NCI-H2171 (cell line): Measurements from ENCODE around the gene RABGAP1L.

Experiments used
- DNase-seq: peaks from one replicate; lab custom pipeline; 2025; lab: John Stamatoyannopoulos, UW

Gene RABGAP1L

GRCh38 chr1:174198202-174198601 is 38.9 kb downstream of the RABGAP1L start:
- DNase-seq: no peak

GRCh38 chr1:174200746-174201145 is 41.4 kb downstream of the RABGAP1L start:
- no peak for DNase-seq

- DNase-seq: no peak
Measured at GRCh38 chr1:174204697-174205308, 45.5 kb downstream of the RABGAP1L start.

GRCh38 chr1:174206148-174206836 is 47.0 kb downstream of the RABGAP1L start:
- DNase-seq: no peak

GRCh38 chr1:174209347-174210187 is 50.2 kb downstream of the RABGAP1L start:
- no peak for DNase-seq

- no peak for DNase-seq
Measured at GRCh38 chr1:174211486-174211885, 52.2 kb downstream of the RABGAP1L start.

DNA sequence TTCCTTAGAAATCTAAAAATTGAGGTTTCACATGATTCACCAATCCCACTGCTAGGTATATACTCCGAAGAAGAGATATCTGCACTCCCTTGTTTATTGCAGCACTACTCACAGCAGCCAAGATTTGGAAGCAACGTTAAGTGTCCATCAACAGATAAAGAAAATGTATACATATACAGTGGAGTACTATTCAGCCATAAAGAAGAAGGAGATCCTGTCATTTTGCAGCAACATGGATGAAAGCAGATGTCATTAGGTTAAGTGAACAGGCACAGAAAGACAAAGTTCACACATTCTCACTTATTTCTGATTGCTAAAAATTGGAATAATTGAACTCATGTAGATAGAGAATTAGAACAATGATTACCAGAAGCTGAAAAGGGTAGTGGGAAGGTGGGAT is 56.4 kb downstream of the RABGAP1L start:
- no peak for DNase-seq

- DNase-seq: no peak
Measured at GRCh38 chr1:174217248-174217647, 57.9 kb downstream of the RABGAP1L start.

GRCh38 chr1:174217787-174218574 is 58.7 kb downstream of the RABGAP1L start:
- no peak for DNase-seq

GRCh38 chr1:174218983-174219382 is 59.7 kb downstream of the RABGAP1L start:
- DNase-seq: no peak

GRCh38 chr1:174219606-174220370 is 60.5 kb downstream of the RABGAP1L start:
- DNase-seq: no peak

GRCh38 chr1:174221681-174222080 is 62.4 kb downstream of the RABGAP1L start:
- no peak for DNase-seq

- no peak for DNase-seq
Measured at GRCh38 chr1:174222166-174222949, 63.0 kb downstream of the RABGAP1L start.

GRCh38 chr1:174224641-174225040 is 65.3 kb downstream of the RABGAP1L start:
- DNase-seq: no peak

- no peak for DNase-seq
Measured at GRCh38 chr1:174225499-174226204, 66.3 kb downstream of the RABGAP1L start.

- DNase-seq: no peak
Measured at GRCh38 chr1:174230399-174230798, 71.1 kb downstream of the RABGAP1L start.

DNA sequence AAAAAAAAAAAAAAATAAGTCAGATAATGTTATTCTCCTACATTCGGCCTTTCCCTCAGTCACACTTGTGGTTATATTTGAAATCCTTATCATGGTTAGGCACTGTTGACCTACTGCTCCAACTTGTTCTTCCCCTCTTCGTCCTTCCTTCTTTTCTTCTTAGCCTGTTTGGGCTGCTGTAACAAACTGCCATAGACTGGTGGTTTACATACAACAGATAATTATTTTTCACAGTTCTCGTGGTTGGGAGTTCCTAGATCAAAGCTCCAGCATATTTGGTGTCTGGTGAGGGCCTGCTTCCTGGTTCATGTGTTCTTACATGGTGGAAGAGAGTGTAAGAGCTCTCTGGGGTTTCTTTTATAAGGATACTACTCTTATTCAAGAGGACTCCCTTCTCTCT is 73.4 kb downstream of the RABGAP1L start:
- DNase-seq: no peak

GRCh38 chr1:174238845-174239501 is 79.7 kb downstream of the RABGAP1L start:
- peak; percentile 22 for DNase-seq

DNA sequence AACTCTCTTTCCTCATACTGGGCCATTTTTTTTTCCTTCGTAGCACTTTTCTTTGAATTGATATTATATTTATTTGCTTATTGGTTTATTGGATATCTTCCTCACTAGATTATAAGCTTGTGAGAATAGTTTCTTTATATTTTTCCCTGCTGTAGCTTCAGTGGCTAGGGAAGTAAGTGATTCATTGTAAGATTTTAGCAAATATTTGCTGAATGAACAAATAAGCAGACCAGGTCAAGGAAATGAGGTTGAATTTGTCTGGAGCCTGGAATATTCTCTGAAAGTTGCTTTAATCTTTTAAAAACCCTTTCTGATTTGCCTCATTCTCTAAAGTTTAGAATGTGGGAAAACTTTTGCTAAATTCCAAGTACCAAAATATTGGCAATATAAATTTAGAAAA is 80.2 kb downstream of the RABGAP1L start:
- DNase-seq: no peak
